Measurements from ENCODE around the gene PRR5L.

- TF ChIP-seq FOXK2 (IDR thresholded peaks at IDR 0.05) (no peak), LEF1 (IDR thresholded peaks at IDR 0.05; ENCODE audit: borderline replicate concordance) (no peak), FOXM1 (IDR thresholded peaks at IDR 0.05; ENCODE audit: borderline replicate concordance) (no peak), ELF4 (IDR thresholded peaks at IDR 0.05) (no peak), BHLHE40 (IDR thresholded peaks at IDR 0.05; ENCODE audit: borderline replicate concordance) (no peak), NFRKB (IDR thresholded peaks at IDR 0.05) (no peak), ZNF384 (IDR thresholded peaks at IDR 0.05) (no peak), SUZ12 (IDR thresholded peaks at IDR 0.05) (no peak), SP1 (IDR thresholded peaks at IDR 0.05) (no peak), CTBP1 (IDR thresholded peaks at IDR 0.05; ENCODE audit: borderline replicate concordance) (no peak), TARDBP (IDR thresholded peaks at IDR 0.05) (no peak), ARNT (IDR thresholded peaks at IDR 0.05) (no peak), PKNOX1 (IDR thresholded peaks at IDR 0.05) (no peak)
Observed at GRCh38 chr11:36305047-36305446, 9.0 kb downstream of the PRR5L start.

Measured in HEK293T (cell line).